Common myeloid progenitor, CD34-positive (primary cell): Measurements from ENCODE around the gene OTOS.

Experiments used
- CTCF ChIA-PET: fragments of 350-600 bp; sonication (Branson Sonifier 250); formaldehyde crosslinking; loops from one replicate; lab custom pipeline; 2021; ENCODE audit warnings: antibody characterized with exemption; lab: Charles Lee
- POLR2A ChIA-PET: fragments of 350-600 bp; sonication (Branson Sonifier 250); formaldehyde crosslinking; loops from one replicate; lab custom pipeline; 2021; ENCODE audit warnings: antibody characterized with exemption; lab: Charles Lee
- DNase-seq, 3 donors: peaks; one replicate each; pipeline versions ENCODE4 v3.0.0 to v3.0.0-alpha.2; 2013
- H3K27ac ChIP-seq, 2 experiments: 1 replicate in 1 of 2; 2 replicates in 1 of 2; pipeline ENCODE4 v1.7.0; 2013; ENCODE audit warnings: inconsistent platforms in 2 of 2, low read length in 2 of 2, mild to moderate bottlenecking in 2 of 2, low read depth in 1 of 2, moderate library complexity in 1 of 2; ENCODE audit not compliant: severe bottlenecking in 2 of 2, insufficient read depth in 1 of 2, poor library complexity in 1 of 2
- H3K27me3 ChIP-seq, 5 experiments: replicated peaks in 2 of 5; 1 replicate in 3 of 5; 2 replicates in 2 of 5; pipeline versions ENCODE4 v1.6.1 to v1.7.0; 2013; ENCODE audit warnings: low read length in 4 of 5, mild to moderate bottlenecking in 2 of 5, moderate library complexity in 2 of 5, inconsistent platforms in 1 of 5; ENCODE audit not compliant: insufficient read depth in 5 of 5, control insufficient read depth in 4 of 5
- H3K36me3 ChIP-seq, 4 experiments: 1 replicate in 2 of 4; 2 replicates in 2 of 4; pipeline versions ENCODE4 v1.6.1 to v1.7.0; 2013; ENCODE audit warnings: low read length in 3 of 4, control low read depth in 1 of 4, mild to moderate bottlenecking in 1 of 4; ENCODE audit not compliant: control insufficient read depth in 4 of 4, insufficient read depth in 4 of 4
- H3K4me1 ChIP-seq, 4 experiments: 1 replicate in 3 of 4; 2 replicates in 1 of 4; pipeline versions ENCODE4 v1.6.1 to v1.7.1; 2013; ENCODE audit warnings: low read length in 3 of 4, mild to moderate bottlenecking in 3 of 4, control low read depth in 1 of 4, inconsistent platforms in 1 of 4, moderate library complexity in 1 of 4; ENCODE audit not compliant: control insufficient read depth in 4 of 4, insufficient read depth in 4 of 4; ENCODE audit errors: control extremely low read depth in 1 of 4
- H3K4me3 ChIP-seq, 7 experiments: 1 replicate in 4 of 7; 2 replicates in 3 of 7; pipeline versions ENCODE4 v1.5.1 to v1.7.0; 2013; ENCODE audit warnings: mild to moderate bottlenecking in 7 of 7, low read length in 6 of 7, moderate library complexity in 6 of 7, inconsistent platforms in 2 of 7, low read depth in 2 of 7, control low read depth in 1 of 7; ENCODE audit not compliant: insufficient read depth in 4 of 7, control insufficient read depth in 1 of 7; ENCODE audit errors: extremely low read depth in 1 of 7
- H3K9me3 ChIP-seq, 5 experiments: 1 replicate in 4 of 5; 2 replicates in 1 of 5; pipeline versions ENCODE4 v1.6.1 to v1.7.1; 2013; ENCODE audit warnings: low read length in 4 of 5, mild to moderate bottlenecking in 2 of 5, inconsistent platforms in 1 of 5, low read depth in 1 of 5, moderate library complexity in 1 of 5; ENCODE audit not compliant: control insufficient read depth in 4 of 5, insufficient read depth in 2 of 5; ENCODE audit errors: control extremely low read depth in 1 of 5
- WGBS: methylation state at CpG from one replicate; pipeline ENCODE4 v1.1.5; 2013; ENCODE audit not compliant: insufficient coverage; 5-methylcytosine and 5-hydroxymethylcytosine counted together

The OTOS gene

DNA sequence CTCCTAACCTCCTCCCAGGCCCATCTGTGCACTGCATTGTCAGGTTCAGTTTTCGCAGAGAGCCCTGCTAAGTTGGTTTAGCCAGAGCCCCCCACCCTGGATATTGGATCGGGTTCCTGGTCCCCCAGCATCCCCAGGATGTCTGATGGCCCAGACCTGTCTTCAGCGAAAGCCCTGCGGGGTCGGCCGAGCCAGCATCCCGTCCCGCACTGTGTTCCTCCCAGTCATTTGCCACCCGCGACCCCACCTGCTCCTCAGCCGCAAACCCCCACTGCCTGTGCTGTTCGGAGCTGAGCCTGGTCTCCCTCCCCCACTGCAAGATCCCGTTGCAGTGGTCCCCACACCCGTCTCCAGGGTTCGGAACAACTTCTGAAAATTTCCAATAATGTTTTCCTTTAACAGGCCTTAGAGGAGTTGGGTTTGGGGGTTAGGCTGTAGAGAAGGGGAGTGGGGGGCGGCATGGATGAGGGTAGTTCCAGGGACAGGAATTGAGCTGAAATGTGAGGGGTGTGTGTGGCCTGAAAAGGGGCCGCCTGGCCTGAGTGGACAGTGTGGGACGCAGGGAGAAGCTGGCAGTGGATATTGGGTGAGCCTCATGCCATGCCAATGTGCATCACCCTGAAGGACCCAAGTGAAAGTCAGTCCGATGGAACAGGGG is 2.7 kb downstream of the OTOS start:
- Histone ChIP-seq H3K4me3 (no peak overlapping the region), H3K36me3 (peaks cover 0 to 12% (median 9%) of the 10 kb centered on the region in 4 experiments), H3K4me1 (peaks cover 6 to 20% (median 18%) of the 10 kb centered on the region in 4 experiments), H3K27me3 (peaks cover 0 to 15% (median 5%) of the 10 kb centered on the region in 5 experiments), H3K27ac (no peak overlapping the region), H3K9me3 (no peaks in the 10 kb centered on the region)
- WGBS, result 90% methylated on average over 17 of the region's 19 CpGs
- ChIA-PET POLR2A (no interaction called here), CTCF (interaction anchor here (9.7 kb wide), 1 partner anchor 75 kb away, joined by 161 read pairs; no protein-coding TSS in a partner anchor)
- no peak for DNase-seq

DNA sequence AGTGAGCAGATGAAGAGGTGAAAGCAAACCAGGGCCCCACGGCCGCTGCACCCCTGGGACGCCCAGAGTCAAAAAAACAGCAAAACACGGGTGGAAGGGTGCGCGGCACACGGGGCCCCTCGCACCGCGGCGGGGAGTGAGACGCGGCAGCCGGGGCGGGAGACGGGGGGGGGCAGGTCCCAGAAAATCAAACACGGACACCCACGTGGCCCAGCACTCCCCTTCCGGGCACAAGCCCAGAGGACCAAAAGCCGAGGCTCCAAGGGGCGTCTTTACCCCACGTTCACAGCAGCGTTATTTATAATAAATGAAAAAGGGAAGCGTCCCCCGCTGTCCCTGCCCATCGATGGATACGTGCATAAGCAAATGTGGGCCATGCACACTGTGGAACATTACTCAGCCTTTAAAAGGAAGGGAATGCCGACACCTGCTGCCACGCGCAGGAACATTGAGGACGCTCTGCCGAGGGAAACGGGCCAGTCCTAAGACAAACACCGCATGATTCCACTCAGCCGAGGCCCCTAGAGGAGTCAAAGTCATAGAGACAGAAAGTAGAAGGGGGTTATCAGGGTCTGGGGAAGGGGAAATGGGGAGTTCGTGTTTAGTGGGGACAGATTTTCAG is 3.7 kb downstream of the OTOS start:
- Histone ChIP-seq H3K9me3 (no peaks in the 10 kb centered on the region), H3K4me1 (peaks cover 6 to 20% (median 18%) of the 10 kb centered on the region in 4 experiments), H3K27me3 (peaks cover 0 to 15% (median 5%) of the 10 kb centered on the region in 5 experiments), H3K36me3 (peaks cover 3 to 21% (median 18%) of the 10 kb centered on the region in 4 experiments), H3K4me3 (peak overlapping the region; percentile 59 to 96 (median 89)), H3K27ac (no peak overlapping the region)
- 28% methylated on average over 29 of the region's 36 CpGs for WGBS
- CTCF ChIA-PET, result no interaction called here
- DNase-seq, result peak in 2 of 3 donors; percentile 36 to 43
- POLR2A ChIA-PET, result no interaction called here

DNA sequence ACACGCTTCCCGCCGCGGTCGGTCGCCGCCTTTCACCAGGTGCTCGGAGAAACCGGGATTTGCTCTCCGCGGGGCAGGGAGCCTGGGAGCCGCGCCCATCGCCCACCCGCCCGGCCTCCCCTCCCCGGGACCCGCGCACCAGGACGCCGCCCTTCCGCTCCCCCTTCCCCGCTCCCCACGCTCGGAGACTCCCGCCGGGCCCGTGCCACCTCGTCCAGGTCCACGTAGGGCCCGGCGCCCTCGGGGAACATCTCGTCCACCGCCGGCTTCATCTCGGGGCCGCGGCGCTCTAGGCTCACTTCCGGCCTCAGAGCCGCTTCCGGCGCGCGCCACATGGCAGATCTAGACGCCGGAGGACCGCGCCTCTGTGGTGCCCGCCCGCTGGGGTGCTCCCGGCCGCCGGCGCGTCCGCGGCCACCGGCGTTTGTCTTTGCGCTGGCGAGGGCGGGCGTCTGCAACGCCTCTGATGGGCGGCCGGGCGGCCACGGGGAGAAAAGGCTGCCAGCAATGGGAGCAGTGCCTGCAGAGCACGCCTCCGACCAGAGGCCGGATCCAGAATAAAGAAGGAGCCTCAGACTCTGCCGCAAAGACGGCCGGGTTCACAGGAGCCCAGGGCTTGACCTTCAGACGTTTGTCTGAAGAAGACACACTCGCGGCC is 4.3 kb downstream of the OTOS start, which contains the start of gene COPS9:
COPS9 (minus strand) TSS at position 293 of the 658 bp plus-strand sequence; CDS start at position 272, 21 bp downstream.
- Histone ChIP-seq H3K4me3 (peak within 1 kb of the TSS; percentile 59 to 96 (median 89)), H3K9me3 (no peaks in the 10 kb centered on the region)
- CTCF ChIA-PET, result no interaction called here

DNA sequence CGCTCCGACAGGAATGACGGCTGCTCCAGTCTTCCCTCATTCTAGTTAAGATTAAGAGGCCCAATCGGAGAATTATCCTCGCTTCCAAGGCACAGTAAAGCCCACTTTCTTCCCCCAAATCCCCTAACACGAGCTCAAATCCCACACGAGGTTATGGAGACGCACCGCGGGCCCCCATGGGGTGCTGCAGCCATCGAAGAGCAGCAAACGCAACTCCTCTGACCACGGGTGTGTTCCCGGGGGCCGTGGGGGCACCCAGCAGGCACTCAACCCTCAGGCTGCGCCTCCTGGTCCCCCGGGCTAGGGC is 4.8 kb downstream of the OTOS start:
- 6% methylated on average over 16 of the region's 17 CpGs for WGBS
- no peak for DNase-seq
- H3K4me1 ChIP-seq, result peaks cover 6 to 20% (median 18%) of the 10 kb centered on the region in 4 experiments

More for the DNA sequence above, 4.3 kb downstream of the OTOS start, which contains the start of gene COPS9:
- Histone ChIP-seq H3K27me3 (peaks cover 0 to 15% (median 5%) of the 10 kb centered on the region in 5 experiments), H3K27ac (peak within 1 kb of the TSS in 1 of 2 experiments; percentile 72), H3K36me3 (peaks cover 3 to 28% (median 23%) of the 10 kb centered on the region in 4 experiments), H3K4me1 (peaks cover 6 to 20% (median 18%) of the 10 kb centered on the region in 4 experiments)
- POLR2A ChIA-PET, result no interaction called here
- WGBS, result 0% methylated on average over 70 of the region's 79 CpGs
- peak; percentile 91 to 93 (median 91) for DNase-seq

DNA sequence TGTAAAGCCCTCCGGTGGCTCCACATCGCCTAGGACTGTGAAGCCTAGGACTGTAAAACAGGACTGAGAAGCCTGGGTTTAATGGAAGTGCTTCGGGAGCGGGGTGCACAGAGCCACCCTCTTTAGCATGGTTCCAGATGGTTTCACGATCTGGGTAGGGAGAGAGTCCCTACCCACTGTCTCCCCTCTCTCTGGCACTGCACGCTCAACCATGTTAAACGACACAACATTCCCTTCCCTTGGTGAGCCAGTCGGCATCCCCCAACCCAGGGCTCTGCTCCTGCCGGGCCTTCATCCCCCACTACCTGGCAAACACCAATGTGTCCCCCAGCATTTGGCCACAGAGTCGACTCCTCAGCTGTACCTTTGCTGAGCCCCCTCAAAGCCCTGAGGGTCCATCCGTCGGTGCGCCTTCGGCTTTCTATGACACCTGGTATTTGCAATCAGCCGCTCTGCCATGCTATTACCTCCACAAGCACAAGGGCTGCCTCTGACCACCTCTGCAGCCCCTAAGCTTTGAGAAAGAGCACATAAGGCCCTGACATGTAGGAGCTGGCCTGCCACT is 5.4 kb downstream of the OTOS start:
- Histone ChIP-seq H3K9me3 (no peaks in the 10 kb centered on the region), H3K36me3 (peaks cover 3 to 39% (median 33%) of the 10 kb centered on the region in 4 experiments), H3K27ac (peak overlapping the region in 1 of 2 experiments; percentile 72), H3K27me3 (peaks cover 0 to 15% (median 4%) of the 10 kb centered on the region in 5 experiments), H3K4me1 (peaks cover 6 to 20% (median 18%) of the 10 kb centered on the region in 4 experiments), H3K4me3 (peak overlapping the region in 6 of 7 experiments; percentile 80 to 96 (median 91))
- no peak for DNase-seq
- POLR2A ChIA-PET, result no interaction called here
- 89% methylated on average over 14 of the region's 15 CpGs for WGBS
- CTCF ChIA-PET, result no interaction called here

More for the DNA sequence above, 4.8 kb downstream of the OTOS start:
- Histone ChIP-seq H3K4me3 (peak overlapping the region; percentile 59 to 96 (median 89)), H3K36me3 (peaks cover 3 to 32% (median 28%) of the 10 kb centered on the region in 4 experiments), H3K27ac (peak overlapping the region in 1 of 2 experiments; percentile 72), H3K9me3 (no peaks in the 10 kb centered on the region), H3K27me3 (peaks cover 0 to 15% (median 5%) of the 10 kb centered on the region in 5 experiments)
- ChIA-PET POLR2A (no interaction called here), CTCF (no interaction called here)

DNA sequence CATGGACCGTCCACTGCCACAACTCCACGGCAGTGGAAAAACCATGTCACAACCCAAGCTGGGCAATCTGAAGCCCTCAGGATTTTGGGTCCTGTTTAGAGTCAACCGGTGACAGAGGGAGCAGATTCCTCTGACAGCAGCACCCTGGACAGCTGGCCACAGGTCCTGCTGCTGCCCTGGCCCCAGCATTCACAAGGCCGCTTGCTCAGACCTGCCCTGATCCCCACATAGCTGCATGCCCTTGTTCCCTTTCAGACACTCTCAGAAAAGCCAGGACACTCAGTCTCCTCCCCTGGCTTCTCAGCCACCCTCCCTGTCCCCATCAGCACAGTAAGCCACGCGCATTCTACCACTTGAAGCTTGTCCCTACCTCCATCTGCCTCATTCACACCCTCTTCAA is 6.0 kb downstream of the OTOS start:
- H3K4me3 ChIP-seq, result no peak overlapping the region
- H3K27ac ChIP-seq, result no peak overlapping the region
- H3K27me3 ChIP-seq, result peaks cover 0 to 15% (median 4%) of the 10 kb centered on the region in 5 experiments
- DNase-seq, result no peak
- 95% methylated on average over 5 of the region's 6 CpGs for WGBS
- peaks cover 3 to 44% (median 38%) of the 10 kb centered on the region in 4 experiments for H3K36me3 ChIP-seq
- ChIA-PET POLR2A (no interaction called here), CTCF (no interaction called here)
- peaks cover 6 to 20% (median 18%) of the 10 kb centered on the region in 4 experiments for H3K4me1 ChIP-seq
- no peaks in the 10 kb centered on the region for H3K9me3 ChIP-seq
